ENCODE results near the gene HAX1. TPM values are rescaled to one million over a fixed set of nuclear protein-coding genes. Genes with fewer than 3 reads are reported as not detected.

HAX1 gene
- polyA plus RNA-seq, 4 donors, result 83.4 to 87.2 (median 85.3) TPM

GRCh38 chr1:154324669-154325582 lies 52.5 kb downstream of the HAX1 start, which contains the start of gene ATP8B2:
TSS of gene ATP8B2 (plus strand) at chr1:154325525. CDS start at chr1:154328142, 2,617 bp downstream.
- peak; percentile 72 to 77 (median 76) for DNase-seq (ENCODE audit: low read depth in 4 of 4, low spot score in 3 of 4)

Other genes with a start within 250 kb of the HAX1 start
- under 1 TPM; 0.03 to 0.09 (median 0.05) TPM for gene NUP210L, start 117.6 kb upstream of the HAX1 start, polyA plus RNA-seq (ENCODE audit: insufficient read length in 4 of 4)
- gene TPM3, start 80.5 kb upstream of the HAX1 start, polyA plus RNA-seq (ENCODE audit: insufficient read length in 4 of 4), result 100 to 1,000 TPM; 262 to 286 (median 278) TPM
- not detected for gene CFAP141, start 66.3 kb upstream of the HAX1 start, polyA plus RNA-seq (ENCODE audit: insufficient read length in 4 of 4)
- gene UBAP2L, start 51.7 kb upstream of the HAX1 start, polyA plus RNA-seq (ENCODE audit: insufficient read length in 4 of 4), result 100 to 1,000 TPM; 168 to 180 (median 176) TPM
- gene AQP10, start 48.5 kb downstream of the HAX1 start, polyA plus RNA-seq (ENCODE audit: insufficient read length in 4 of 4), result under 1 TPM in 2 of 4 donors, not detected in 2; 0.10 to 0.37 TPM
- 10 to 100 TPM; 25.9 to 28.0 (median 26.5) TPM for gene ATP8B2, start 52.9 kb downstream of the HAX1 start, polyA plus RNA-seq (ENCODE audit: insufficient read length in 4 of 4)
- gene IL6R, start 132.7 kb downstream of the HAX1 start, polyA plus RNA-seq (ENCODE audit: insufficient read length in 4 of 4), result 1 to 10 TPM; 6.5 to 8.1 (median 6.7) TPM
- 1 to 10 TPM in 3 of 4 donors, under 1 TPM in 1; 0.83 to 1.5 (median 1.2) TPM for gene TDRD10, start 229.6 kb downstream of the HAX1 start, polyA plus RNA-seq (ENCODE audit: insufficient read length in 4 of 4)
- 10 to 100 TPM; 10.7 to 13.1 (median 11.0) TPM for gene SHE, start 229.8 kb downstream of the HAX1 start, polyA plus RNA-seq (ENCODE audit: insufficient read length in 4 of 4)